Ovary (tissue), 3 donors: ENCODE results near the gene DNAH11.

Experiments used
- CTCF ChIP-seq, 3 donors: fragments of 450-650 bp in 2 of 3; fragments of 200-600 bp in 1 of 3; IDR thresholded peaks; one replicate each; pipeline versions ENCODE4 v1.5.1 to v1.8.0; 2016 to 2022; ENCODE audit warnings: antibody characterized with exemption in 3 of 3, mild to moderate bottlenecking in 1 of 3
- EP300 ChIP-seq: sonication (generic); formaldehyde crosslinking; IDR thresholded peaks from one replicate; pipeline ENCODE4 v1.6.1; 2017; ENCODE audit warnings: antibody characterized with exemption
- POLR2A ChIP-seq: fragments of 450-650 bp; IDR thresholded peaks from one replicate; pipeline ENCODE4 v1.6.1; 2017; ENCODE audit warnings: antibody characterized with exemption, mild to moderate bottlenecking, moderate library complexity
- donor health status: DM: no; HTN: no; CAD: no.

- TF ChIP-seq CTCF (IDR thresholded peaks at IDR 0.05): no peak
- TF ChIP-seq EP300: no peak
- TF ChIP-seq POLR2A: no peak
These were observed 42.4 kb downstream of the DNAH11 start for GRCh38 chr7:21585070-21585724.
